Stimulated activated CD8-positive, alpha-beta memory T cell treated with anti-CD3 and anti-CD28 coated beads, Interleukin-7, amount 100 ng/mL, for 24 hours (primary cell): ENCODE data around the gene GRPEL1.

ENCODE experiments used
- DNase-seq: peaks from one replicate; pipeline ENCODE4 v3.0.0-alpha.2; 2020; ENCODE audit warnings: low read depth

GRPEL1 gene

GRCh38 chr4:7044137-7044930 lies 23.5 kb downstream of the GRPEL1 start:
- DNase-seq = no peak

- DNase-seq = no peak
Observed at GRCh38 chr4:7043284-7044136, 24.4 kb downstream of the GRPEL1 start, which contains the start of gene TADA2B. TSS of gene TADA2B (plus strand) at chr4:7043372. CDS start at chr4:7043580, 208 bp downstream.

GRCh38 chr4:7042503-7043283 lies 25.2 kb downstream of the GRPEL1 start:
- DNase-seq = peak; percentile 79

GRCh38 chr4:7041801-7042502 lies 25.9 kb downstream of the GRPEL1 start:
- DNase-seq = no peak

GRCh38 chr4:7041246-7041645 lies 26.6 kb downstream of the GRPEL1 start:
- no peak for DNase-seq

GRCh38 chr4:7040765-7041164 lies 27.1 kb downstream of the GRPEL1 start:
- DNase-seq = no peak

GRCh38 chr4:7037425-7037824 lies 30.4 kb downstream of the GRPEL1 start:
- DNase-seq = no peak

- DNase-seq = no peak
Observed at GRCh38 chr4:7034262-7035081, 33.4 kb downstream of the GRPEL1 start.

- DNase-seq = no peak
Observed at GRCh38 chr4:7032596-7032995, 35.3 kb downstream of the GRPEL1 start.

GRCh38 chr4:7031558-7032449 lies 36.1 kb downstream of the GRPEL1 start:
- no peak for DNase-seq

- no peak for DNase-seq
Observed at GRCh38 chr4:7030856-7031255, 37.0 kb downstream of the GRPEL1 start.

- no peak for DNase-seq
Observed at GRCh38 chr4:7029921-7030320, 37.9 kb downstream of the GRPEL1 start.

- no peak for DNase-seq
Observed at GRCh38 chr4:7029212-7029611, 38.7 kb downstream of the GRPEL1 start.

GRCh38 chr4:7027913-7028312 lies 40.0 kb downstream of the GRPEL1 start:
- no peak for DNase-seq

- no peak for DNase-seq
Observed at GRCh38 chr4:7027284-7027683, 40.6 kb downstream of the GRPEL1 start.

GRCh38 chr4:7026107-7026506 lies 41.8 kb downstream of the GRPEL1 start:
- no peak for DNase-seq

GRCh38 chr4:7025040-7025602 lies 42.7 kb downstream of the GRPEL1 start:
- no peak for DNase-seq

GRCh38 chr4:7024336-7024890 lies 43.5 kb downstream of the GRPEL1 start:
- DNase-seq = no peak

- no peak for DNase-seq
Observed at GRCh38 chr4:7023901-7024300, 44.0 kb downstream of the GRPEL1 start.
